DOHH2 (cell line): Measurements from ENCODE around the gene KIAA1191.

Experiments used
- H3F3A ChIP-seq: fragments of 200-600 bp; sonication (generic), shearing (Covaris generic); 2 replicates; pipeline ENCODE4 v1.6.0; 2016; ENCODE audit warnings: antibody characterized with exemption, mild to moderate bottlenecking; ENCODE audit not compliant: control insufficient read depth, insufficient read depth
- H3K27ac ChIP-seq: fragments of 200-600 bp; sonication (generic); 2 replicates; pipeline ENCODE4 v1.5.1; 2014; ENCODE audit warnings: low read depth, mild to moderate bottlenecking, low read length, moderate library complexity
- H3K27me3 ChIP-seq: fragments of 200-600 bp; sonication (generic); 2 replicates; pipeline ENCODE4 v1.6.1; 2014; ENCODE audit warnings: mild to moderate bottlenecking, low read length, mixed read lengths; ENCODE audit not compliant: control insufficient read depth
- H3K36me3 ChIP-seq: fragments of 200-600 bp; sonication (generic); 2 replicates; pipeline ENCODE4 v1.6.1; 2014; ENCODE audit warnings: mild to moderate bottlenecking, low read length, moderate library complexity, mixed read lengths; ENCODE audit not compliant: control insufficient read depth
- H3K4me1 ChIP-seq: fragments of 200-600 bp; sonication (generic); 2 replicates; pipeline ENCODE4 v1.6.1; 2014; ENCODE audit warnings: mild to moderate bottlenecking, low read length, mixed read lengths; ENCODE audit not compliant: control insufficient read depth
- H3K4me2 ChIP-seq: fragments of 200-600 bp; sonication (generic); 2 replicates; pipeline ENCODE4 v1.6.0; 2014; ENCODE audit warnings: mild to moderate bottlenecking, low read length, moderate library complexity
- H3K4me3 ChIP-seq: fragments of 200-600 bp; sonication (generic); 2 replicates; pipeline ENCODE4 v1.5.1; 2014; ENCODE audit warnings: mild to moderate bottlenecking, low read length, mixed read lengths
- H3K79me2 ChIP-seq: fragments of 200-600 bp; sonication (generic); 2 replicates; pipeline ENCODE4 v1.6.1; 2014; ENCODE audit warnings: mild to moderate bottlenecking, low read length, mixed read lengths; ENCODE audit not compliant: control insufficient read depth
- H3K9me2 ChIP-seq: fragments of 200-600 bp; sonication (generic); replicated peaks from 2 replicates; pipeline ENCODE4 v1.6.1; 2014; ENCODE audit warnings: mild to moderate bottlenecking, low read length, mixed read lengths; ENCODE audit not compliant: control insufficient read depth
- H3K9me3 ChIP-seq: fragments of 200-600 bp; sonication (generic); 2 replicates; pipeline ENCODE4 v1.6.1; 2014; ENCODE audit warnings: antibody characterized with exemption, low read length, mixed read lengths; ENCODE audit not compliant: control insufficient read depth, insufficient read depth
- H4K20me1 ChIP-seq: fragments of 200-600 bp; sonication (generic); 2 replicates; pipeline ENCODE4 v1.6.0; 2014; ENCODE audit warnings: low read depth, mild to moderate bottlenecking, antibody characterized with exemption, low read length, moderate library complexity; ENCODE audit not compliant: control insufficient read depth, insufficient read depth
- EZH2phosphoT487 ChIP-seq: fragments of 200-600 bp; sonication (generic); IDR thresholded peaks from 2 replicates; pipeline ENCODE4 v1.6.1; 2017; ENCODE audit warnings: borderline replicate concordance, mild to moderate bottlenecking, antibody characterized with exemption, low read length, moderate library complexity, mixed read lengths
- TF ChIP-seq, protein P1 (sequence below): fragments of 200-600 bp; sonication (generic); IDR thresholded peaks from one replicate; pipeline ENCODE4 v1.5.1; 2014; ENCODE audit warnings: antibody characterized with exemption, mild to moderate bottlenecking, low read depth, low read length; ENCODE audit not compliant: poor library complexity, severe bottlenecking

Gene KIAA1191

GRCh38 chr5:176397736-176398420 is 36.3 kb upstream of the KIAA1191 start:
- H3K36me3 ChIP-seq: peaks cover 3% of the 10 kb centered on the region; the same call in 1 of the 2 replicates
- no peaks in the 10 kb centered on the region for H4K20me1 ChIP-seq
- H3K4me3 ChIP-seq: no peak overlapping the region
- H3K27me3 ChIP-seq: no peaks in the 10 kb centered on the region
- no peak overlapping the region for H3K4me2 ChIP-seq
- TF ChIP-seq EZH2phosphoT487: no peak
- TF ChIP-seq, protein P1, sequence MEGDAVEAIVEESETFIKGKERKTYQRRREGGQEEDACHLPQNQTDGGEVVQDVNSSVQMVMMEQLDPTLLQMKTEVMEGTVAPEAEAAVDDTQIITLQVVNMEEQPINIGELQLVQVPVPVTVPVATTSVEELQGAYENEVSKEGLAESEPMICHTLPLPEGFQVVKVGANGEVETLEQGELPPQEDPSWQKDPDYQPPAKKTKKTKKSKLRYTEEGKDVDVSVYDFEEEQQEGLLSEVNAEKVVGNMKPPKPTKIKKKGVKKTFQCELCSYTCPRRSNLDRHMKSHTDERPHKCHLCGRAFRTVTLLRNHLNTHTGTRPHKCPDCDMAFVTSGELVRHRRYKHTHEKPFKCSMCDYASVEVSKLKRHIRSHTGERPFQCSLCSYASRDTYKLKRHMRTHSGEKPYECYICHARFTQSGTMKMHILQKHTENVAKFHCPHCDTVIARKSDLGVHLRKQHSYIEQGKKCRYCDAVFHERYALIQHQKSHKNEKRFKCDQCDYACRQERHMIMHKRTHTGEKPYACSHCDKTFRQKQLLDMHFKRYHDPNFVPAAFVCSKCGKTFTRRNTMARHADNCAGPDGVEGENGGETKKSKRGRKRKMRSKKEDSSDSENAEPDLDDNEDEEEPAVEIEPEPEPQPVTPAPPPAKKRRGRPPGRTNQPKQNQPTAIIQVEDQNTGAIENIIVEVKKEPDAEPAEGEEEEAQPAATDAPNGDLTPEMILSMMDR: no peak
- H3K79me2 ChIP-seq: no peaks in the 10 kb centered on the region
- no peaks in the 10 kb centered on the region for H3F3A ChIP-seq
- no peaks in the 10 kb centered on the region for H3K9me3 ChIP-seq
- H3K27ac ChIP-seq: no peak overlapping the region
- no peaks in the 10 kb centered on the region for H3K9me2 ChIP-seq
- no peaks in the 10 kb centered on the region for H3K4me1 ChIP-seq

DNA sequence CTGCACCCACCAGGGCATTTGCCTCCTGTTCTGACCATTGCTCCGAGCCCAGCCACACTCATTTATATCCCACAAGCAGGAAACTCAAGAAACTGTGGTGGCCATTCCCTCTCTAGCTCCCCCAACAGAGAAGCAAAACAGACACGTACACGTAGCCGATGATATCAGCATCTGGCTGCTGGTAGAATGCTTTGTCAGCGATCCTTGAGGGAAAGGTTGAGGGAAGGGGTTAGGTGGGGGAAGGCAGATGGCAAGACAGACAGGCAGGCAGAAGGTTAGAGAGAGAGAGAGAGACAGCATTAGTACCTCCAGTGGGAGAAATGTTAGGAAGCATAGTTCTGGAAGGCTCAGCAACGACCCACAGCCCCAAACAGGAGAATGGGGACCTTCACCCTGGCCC is 34.8 kb upstream of the KIAA1191 start:
- no peaks in the 10 kb centered on the region for H3K9me3 ChIP-seq
- no peaks in the 10 kb centered on the region for H3K9me2 ChIP-seq
- no peak overlapping the region for H3K4me2 ChIP-seq
- H3F3A ChIP-seq: no peaks in the 10 kb centered on the region
- peaks cover 14% of the 10 kb centered on the region for H3K36me3 ChIP-seq
- H4K20me1 ChIP-seq: no peaks in the 10 kb centered on the region
- no peaks in the 10 kb centered on the region for H3K27me3 ChIP-seq
- H3K79me2 ChIP-seq: 0 out of 2 replicates have a peak, but pooled peaks cover 2% of the 10 kb centered on the region
- TF ChIP-seq EZH2phosphoT487: no peak
- TF ChIP-seq, protein P1: no peak
- no peak overlapping the region for H3K4me3 ChIP-seq
- H3K4me1 ChIP-seq: no peaks in the 10 kb centered on the region
- H3K27ac ChIP-seq: no peak overlapping the region

GRCh38 chr5:176394881-176395675 is 33.5 kb upstream of the KIAA1191 start:
- H3K36me3 ChIP-seq: peaks cover 26% of the 10 kb centered on the region
- H3K27me3 ChIP-seq: no peaks in the 10 kb centered on the region
- H3K4me1 ChIP-seq: peaks cover 2% of the 10 kb centered on the region
- H3K79me2 ChIP-seq: peaks cover 14% of the 10 kb centered on the region
- H3K4me3 ChIP-seq: no peak overlapping the region
- no peaks in the 10 kb centered on the region for H3K9me2 ChIP-seq
- TF ChIP-seq, protein P1: no peak
- no peak for TF ChIP-seq EZH2phosphoT487
- no peak overlapping the region for H3K27ac ChIP-seq
- no peaks in the 10 kb centered on the region for H3F3A ChIP-seq
- no peaks in the 10 kb centered on the region for H3K9me3 ChIP-seq
- H4K20me1 ChIP-seq: no peaks in the 10 kb centered on the region
- H3K4me2 ChIP-seq: no peak overlapping the region
